Neuronal stem cell (in vitro differentiated cells): ENCODE measurements around the gene TMEM175.
"Not testable (repeated sequence)": the region's sequence is repeated elsewhere in the genome, so short reads cannot be mapped to it uniquely, and the experiment has no call there.

ENCODE experiments used
- DNase-seq: peaks from one replicate; pipeline ENCODE4 v3.0.0-alpha.2; 2013; ENCODE audit warnings: low spot score
- H2AFZ ChIP-seq: one replicate; pipeline ENCODE4 v1.6.1; 2013; ENCODE audit warnings: mild to moderate bottlenecking, low read length, inconsistent platforms
- H2AK5ac ChIP-seq: 2 replicates; pipeline ENCODE4 v1.6.1; 2013; ENCODE audit warnings: low read depth, mild to moderate bottlenecking, inconsistent platforms, low read length, moderate library complexity, mixed read lengths
- H2BK120ac ChIP-seq: 2 replicates; pipeline ENCODE4 v1.6.1; 2013; ENCODE audit warnings: low read depth, mild to moderate bottlenecking, inconsistent platforms, low read length, moderate library complexity, mixed read lengths
- H2BK12ac ChIP-seq: one replicate; pipeline ENCODE4 v1.6.1; 2013; ENCODE audit warnings: low read length, inconsistent platforms
- H2BK15ac ChIP-seq: 2 replicates; pipeline ENCODE4 v1.6.1; 2013; ENCODE audit warnings: mild to moderate bottlenecking, low read length, inconsistent platforms, mixed read lengths
- H2BK5ac ChIP-seq: one replicate; pipeline ENCODE4 v1.6.1; 2013; ENCODE audit warnings: inconsistent platforms, mild to moderate bottlenecking, low read length, moderate library complexity
- H3K14ac ChIP-seq: one replicate; pipeline ENCODE4 v1.6.1; 2013; ENCODE audit warnings: low read length, inconsistent platforms
- H3K18ac ChIP-seq: 2 replicates; pipeline ENCODE4 v1.6.1; 2013; ENCODE audit warnings: low read length, inconsistent platforms
- H3K23ac ChIP-seq: 2 replicates; pipeline ENCODE4 v1.6.1; 2013; ENCODE audit warnings: low read depth, mild to moderate bottlenecking, mixed read lengths, low read length, inconsistent platforms; ENCODE audit not compliant: poor library complexity
- H3K27ac ChIP-seq: replicated peaks from 3 replicates; pipeline ENCODE4 v1.5.1; 2013; ENCODE audit warnings: low read length, inconsistent platforms
- H3K27me3 ChIP-seq, 3 experiments: 2 replicates each; pipeline ENCODE4 v1.6.1; 2013; ENCODE audit warnings: low read length in 3 of 3, mild to moderate bottlenecking in 2 of 3, inconsistent platforms in 1 of 3, low read depth in 1 of 3, mixed read lengths in 1 of 3, moderate library complexity in 1 of 3; ENCODE audit not compliant: control insufficient read depth in 3 of 3, insufficient read depth in 3 of 3
- H3K36me3 ChIP-seq, 2 donors: replicated peaks in 1 of 2; 2 replicates each; pipeline ENCODE4 v1.6.1; 2013; ENCODE audit warnings: low read length in 2 of 2; ENCODE audit not compliant: control insufficient read depth in 2 of 2, insufficient read depth in 2 of 2
- H3K4ac ChIP-seq: 2 replicates; pipeline ENCODE4 v1.6.1; 2013; ENCODE audit warnings: inconsistent platforms, mild to moderate bottlenecking, low read length, moderate library complexity
- H3K4me1 ChIP-seq, 2 donors: 1 replicate in 1 of 2; 2 replicates in 1 of 2; pipeline ENCODE4 v1.6.1; 2013; ENCODE audit warnings: low read length in 2 of 2, low read depth in 1 of 2; ENCODE audit not compliant: control insufficient read depth in 2 of 2, insufficient read depth in 1 of 2
- H3K4me2 ChIP-seq: one replicate; pipeline ENCODE4 v1.6.1; 2013; ENCODE audit warnings: mild to moderate bottlenecking, low read length, inconsistent platforms; ENCODE audit not compliant: insufficient read depth, poor library complexity, severe bottlenecking
- H3K4me3 ChIP-seq, 2 donors: 2 replicates each; pipeline ENCODE4 v1.5.1; 2013; ENCODE audit warnings: low read length in 2 of 2, mild to moderate bottlenecking in 2 of 2, inconsistent platforms in 1 of 2, moderate library complexity in 1 of 2
- H3K79me1 ChIP-seq: one replicate; pipeline ENCODE4 v1.6.1; 2013; ENCODE audit warnings: low read depth, mild to moderate bottlenecking, inconsistent platforms, low read length, moderate library complexity
- H3K9ac ChIP-seq: one replicate; pipeline ENCODE4 v1.6.1; 2013; ENCODE audit warnings: mild to moderate bottlenecking, low read depth, low read length, inconsistent platforms; ENCODE audit not compliant: poor library complexity
- H3K9me3 ChIP-seq, 2 donors: replicated peaks in 1 of 2; 2 replicates each; pipeline versions ENCODE3 to v1.6.1; 2013; ENCODE audit warnings: low read length in 2 of 2, mild to moderate bottlenecking in 2 of 2, inconsistent platforms in 1 of 2, low read depth in 1 of 2, mixed read lengths in 1 of 2, moderate library complexity in 1 of 2; ENCODE audit not compliant: control insufficient read depth in 2 of 2, insufficient read depth in 1 of 2
- H4K8ac ChIP-seq: one replicate; pipeline ENCODE4 v1.6.1; 2013; ENCODE audit warnings: low read depth, mild to moderate bottlenecking, inconsistent platforms, low read length, moderate library complexity
- H4K91ac ChIP-seq: one replicate; pipeline ENCODE4 v1.6.1; 2013; ENCODE audit warnings: low read length, low read depth, mild to moderate bottlenecking, inconsistent platforms; ENCODE audit not compliant: poor library complexity
- WGBS, 2 donors: extraction: QIAGEN DNeasy Blood & Tissue Kit; methylation state at CpG; one replicate each; pipeline ENCODE4 v1.1.7; 2013; ENCODE audit warnings: missing lambda C conversion rate in 2 of 2, mixed read lengths in 1 of 2; ENCODE audit not compliant: insufficient read length in 2 of 2, insufficient replicate concordance in 1 of 2; ENCODE audit errors: extremely low coverage in 2 of 2; 5-methylcytosine and 5-hydroxymethylcytosine counted together

Gene TMEM175

DNA sequence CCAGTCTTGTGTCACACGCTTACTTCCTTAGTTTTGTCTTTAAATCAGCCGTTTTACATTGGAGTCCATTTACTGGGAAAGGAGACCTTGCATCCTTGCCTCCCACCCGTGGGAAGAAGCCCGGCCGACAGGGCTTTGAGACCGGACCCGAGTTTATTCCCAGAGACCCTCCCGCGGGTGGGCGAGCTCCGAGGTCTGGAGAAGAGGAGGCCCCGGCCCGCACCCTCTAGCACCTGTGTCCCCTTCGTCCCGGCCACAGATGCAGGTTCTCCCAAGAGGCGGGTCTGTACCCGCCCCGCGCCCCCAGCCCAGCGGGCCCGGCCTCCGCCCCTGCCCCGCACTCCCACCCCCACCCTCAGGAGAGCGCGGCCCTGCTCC, 64.7 kb downstream of the TMEM175 start:
- no peak overlapping the region for H3K23ac ChIP-seq
- no peak overlapping the region for H2BK15ac ChIP-seq
- H2BK5ac ChIP-seq: no peak overlapping the region
- H3K27ac ChIP-seq: no peak overlapping the region
- peak overlapping the region; percentile 69 for H3K4me2 ChIP-seq
- peaks cover 4 to 21% of the 10 kb centered on the region in 2 donors for H3K4me1 ChIP-seq
- peak overlapping the region; percentile 88 for H2AFZ ChIP-seq
- no peak overlapping the region for H2BK12ac ChIP-seq
- no peak overlapping the region for H3K9ac ChIP-seq
- no peak for DNase-seq
- H2AK5ac ChIP-seq: peak overlapping the region; percentile 84
- no peak overlapping the region for H4K8ac ChIP-seq
- H3K36me3 ChIP-seq: no peaks in the 10 kb centered on the region
- no peak overlapping the region for H2BK120ac ChIP-seq
- H3K4me3 ChIP-seq: no peak overlapping the region
- WGBS, 2 donors: no CpG with 5 or more reads among the region's 25 CpGs
- no peak overlapping the region for H4K91ac ChIP-seq
- peaks cover 14 to 59% (median 54%) of the 10 kb centered on the region in 3 experiments for H3K27me3 ChIP-seq
- H3K14ac ChIP-seq: no peak overlapping the region
- H3K9me3 ChIP-seq: peaks cover 2 to 6% of the 10 kb centered on the region in 2 donors
- H3K79me1 ChIP-seq: peaks cover 2% of the 10 kb centered on the region
- no peak overlapping the region for H3K4ac ChIP-seq
- peak overlapping the region; percentile 48 for H3K18ac ChIP-seq

DNA sequence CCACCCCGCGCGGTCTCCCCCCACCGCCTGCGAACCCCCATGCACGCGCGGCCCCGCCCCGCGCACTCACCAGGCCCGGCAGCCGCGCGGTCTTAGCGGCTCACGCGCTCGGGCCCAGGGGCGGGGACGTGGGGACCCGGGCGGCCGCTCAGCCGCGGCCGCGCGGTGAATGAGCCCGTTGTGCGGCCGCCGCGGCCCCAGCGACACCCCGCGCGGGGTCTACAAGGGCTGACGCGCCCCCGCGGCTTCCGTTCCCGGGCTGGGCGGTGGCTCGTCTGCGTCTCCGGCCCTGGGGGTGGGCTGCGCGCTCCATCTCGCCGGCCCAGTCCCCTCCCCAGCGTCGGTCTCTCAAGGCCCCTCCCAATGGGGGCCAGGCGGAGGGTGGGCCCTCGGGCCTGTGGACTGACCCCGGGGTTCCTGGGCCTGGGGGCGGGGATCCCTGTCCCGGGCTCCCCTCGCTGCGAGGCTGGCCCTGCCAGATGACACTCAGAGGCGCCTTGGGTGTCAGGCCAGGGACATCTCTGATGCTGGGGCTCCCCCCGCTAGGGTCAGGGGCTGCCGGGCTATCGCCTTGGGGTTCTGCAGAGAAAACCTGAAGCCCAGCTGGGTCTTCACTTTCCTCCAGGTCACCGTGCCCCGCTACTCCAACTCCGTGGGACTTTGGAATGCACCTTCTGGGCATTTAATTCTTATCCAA, 65.3 kb downstream of the TMEM175 start:
- Histone ChIP-seq H3K27me3 (peaks cover 20 to 65% (median 59%) of the 10 kb centered on the region in 3 experiments), H2AK5ac (peak overlapping the region; percentile 53), H2BK12ac (no peak overlapping the region), H3K23ac (peak overlapping the region; percentile 80), H2AFZ (peak overlapping the region; percentile 88), H3K18ac (peak overlapping the region; percentile 91), H3K27ac (no peak overlapping the region), H3K4me2 (peak overlapping the region; percentile 69), H3K4ac (no peak overlapping the region), H4K8ac (no peak overlapping the region), H3K9me3 (peaks cover 2 to 6% of the 10 kb centered on the region in 2 donors), H2BK15ac (no peak overlapping the region), H3K4me1 (peaks cover 6 to 16% of the 10 kb centered on the region in 2 donors), H2BK5ac (peak overlapping the region; percentile 90), H2BK120ac (peak overlapping the region; percentile 72), H4K91ac (no peak overlapping the region), H3K79me1 (peaks cover 2% of the 10 kb centered on the region), H3K9ac (no peak overlapping the region), H3K14ac (peak overlapping the region; percentile 71), H3K36me3 (no peaks in the 10 kb centered on the region), H3K4me3 (peak overlapping the region in 1 of 2 donors; percentile 74)
- no CpG with 5 or more reads among the region's 68 CpGs for WGBS, 2 donors
- no peak for DNase-seq

DNA sequence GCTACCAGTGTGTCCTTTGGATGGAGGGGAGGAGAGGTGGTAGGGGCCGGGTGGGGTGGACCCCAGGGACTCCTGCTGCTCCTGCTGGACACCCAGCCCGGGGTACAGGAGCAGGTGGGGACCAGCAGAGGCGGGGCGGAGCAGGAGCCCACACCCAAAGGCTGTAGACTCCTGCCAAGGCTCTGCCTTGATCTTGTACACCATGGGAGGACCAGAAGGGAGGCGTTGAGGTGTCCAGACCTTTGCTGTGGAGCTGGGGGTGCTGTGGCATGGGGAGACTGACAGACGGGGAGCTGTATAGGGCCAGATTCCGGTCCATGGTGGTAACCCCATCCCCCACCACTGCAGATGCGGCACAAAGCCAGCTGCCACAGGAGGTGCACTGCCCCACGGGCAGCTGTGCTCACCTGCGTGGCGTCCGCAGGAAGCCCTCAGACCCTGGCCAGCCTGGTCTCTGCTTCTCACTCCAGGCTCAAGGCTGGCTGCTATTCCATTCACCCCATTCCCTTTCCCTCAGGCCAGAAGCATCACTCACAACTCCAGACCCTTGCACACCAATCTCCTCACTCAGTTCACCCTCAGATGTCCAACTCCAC, 65.9 kb downstream of the TMEM175 start:
- Histone ChIP-seq H2BK120ac (peak overlapping the region; percentile 96), H3K4ac (no peak overlapping the region), H2AFZ (no peak overlapping the region), H4K91ac (no peak overlapping the region), H3K36me3 (no peaks in the 10 kb centered on the region), H2BK12ac (no peak overlapping the region), H3K18ac (peak overlapping the region; percentile 20), H2AK5ac (peak overlapping the region; percentile 81), H4K8ac (no peak overlapping the region), H3K79me1 (peaks cover 2% of the 10 kb centered on the region), H3K27me3 (peaks cover 24 to 70% (median 65%) of the 10 kb centered on the region in 3 experiments), H3K14ac (no peak overlapping the region), H3K9ac (peak overlapping the region; percentile 21), H2BK15ac (peak overlapping the region; percentile 81), H3K9me3 (peaks cover 2 to 6% of the 10 kb centered on the region in 2 donors), H3K4me1 (peaks cover 6 to 10% of the 10 kb centered on the region in 2 donors), H3K23ac (peak overlapping the region; percentile 44), H3K4me3 (peak overlapping the region in 1 of 2 donors; percentile 19), H2BK5ac (peak overlapping the region; percentile 90), H3K27ac (no peak overlapping the region), H3K4me2 (no peak overlapping the region)
- no CpG with 5 or more reads among the region's 12 CpGs for WGBS, 2 donors
- DNase-seq: no peak

DNA sequence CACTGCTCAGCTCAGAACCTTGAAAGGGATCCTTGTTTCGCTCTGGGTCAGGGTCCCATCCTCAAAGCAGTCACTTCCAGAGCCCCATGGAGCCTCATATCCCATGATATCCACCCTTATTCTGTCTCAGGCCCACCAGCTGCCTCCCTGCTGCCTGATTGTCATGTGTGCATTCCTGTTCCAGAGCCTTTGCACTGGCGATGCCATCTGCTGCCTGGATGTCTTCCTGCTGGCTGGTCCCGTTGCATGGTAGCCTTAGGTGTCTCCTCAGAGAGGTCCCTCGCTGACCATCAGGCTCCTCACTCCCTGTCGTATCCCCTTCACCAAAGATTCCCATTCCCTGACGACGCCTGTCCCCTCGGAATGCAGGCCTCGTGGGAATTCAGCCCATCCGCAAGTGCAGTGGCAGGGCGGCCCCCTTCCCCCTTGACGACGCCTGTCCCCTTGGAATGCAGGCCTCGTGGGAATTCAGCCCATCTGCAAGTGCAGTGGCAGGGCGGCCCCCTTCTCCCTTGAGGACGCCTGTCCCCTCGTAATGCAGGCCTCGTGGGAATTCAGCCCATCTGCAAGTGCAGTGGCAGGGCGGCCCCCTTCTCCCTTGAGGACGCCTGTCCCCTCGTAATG, 67.1 kb downstream of the TMEM175 start:
- not testable (repeated sequence) for DNase-seq
- no CpG with 5 or more reads among the region's 21 CpGs for WGBS, 2 donors

More for the DNA sequence above, 67.1 kb downstream of the TMEM175 start:
- not testable (repeated sequence) for H3K9me3 ChIP-seq, H3K79me1 ChIP-seq, H2AK5ac ChIP-seq, H3K4me2 ChIP-seq, H3K4ac ChIP-seq, H2BK5ac ChIP-seq, H3K18ac ChIP-seq, H2BK120ac ChIP-seq, H2BK12ac ChIP-seq, H3K14ac ChIP-seq, H2AFZ ChIP-seq, H3K9ac ChIP-seq, H4K8ac ChIP-seq, H2BK15ac ChIP-seq, H3K23ac ChIP-seq, H3K27ac ChIP-seq, H3K36me3 ChIP-seq, H3K4me1 ChIP-seq
- H4K91ac ChIP-seq: peak overlapping the region; percentile 89
- peaks cover 30 to 82% (median 76%) of the 10 kb centered on the region in 3 experiments for H3K27me3 ChIP-seq
- H3K4me3 ChIP-seq: peak overlapping the region in 1 of 2 donors; percentile 60
